HEK293 (cell line): ENCODE measurements around the gene TTLL11.

Source experiments
- CTCF ChIA-PET: fragments of 350-600 bp; formaldehyde crosslinking; extraction: SDS; loops from one replicate; lab custom pipeline; 2021; ENCODE audit warnings: antibody characterized with exemption; lab: Yijun Ruan, JAX
- POLR2A ChIA-PET: fragments of 300-600 bp; formaldehyde crosslinking; extraction: SDS; loops from one replicate; lab custom pipeline; 2020; ENCODE audit warnings: antibody characterized with exemption, inconsistent platforms; lab: Yijun Ruan, JAX
- H3K27ac ChIP-seq: fragments of 200-500 bp; sonication (Bioruptor generic); 2 replicates; pipeline ENCODE4 v1.5.1; 2014; ENCODE audit warnings: low read depth, low read length, control low read depth, inconsistent platforms; ENCODE audit errors: extremely low read depth
- H3K36me3 ChIP-seq, 2 experiments: fragments of 200-500 bp in 1 of 2; sonication (Bioruptor generic) in 1 of 2; 1 replicate in 1 of 2; 2 replicates in 1 of 2; pipeline ENCODE4 v1.5.1; 2014 to 2017; ENCODE audit warnings: inconsistent platforms in 2 of 2, low read length in 2 of 2; ENCODE audit not compliant: control insufficient read depth in 2 of 2, insufficient read depth in 1 of 2
- H3K4me1 ChIP-seq: fragments of 200-500 bp; sonication (Bioruptor generic); 2 replicates; pipeline ENCODE4 v1.5.1; 2014; ENCODE audit warnings: mild to moderate bottlenecking, low read length, inconsistent platforms; ENCODE audit not compliant: control insufficient read depth, insufficient read depth
- H3K4me3 ChIP-seq: 2 replicates; pipeline ENCODE4 v1.5.1; 2011; ENCODE audit warnings: low read depth, mild to moderate bottlenecking, control low read depth, low read length, moderate library complexity
- H3K9me3 ChIP-seq: fragments of 200-500 bp; sonication (Bioruptor generic); 2 replicates; pipeline ENCODE4 v1.5.1; 2014; ENCODE audit warnings: low read depth, low read length, inconsistent platforms; ENCODE audit not compliant: control insufficient read depth, insufficient read depth
- SCRT2 ChIP-seq: fragments of 450-650 bp; formaldehyde crosslinking; IDR thresholded peaks from 2 replicates; pipeline ENCODE4 v1.5.1; 2016; ENCODE audit warnings: missing biosample characterization, missing genetic modification characterization
- ZBTB17 ChIP-seq: fragments of 450-650 bp; formaldehyde crosslinking; IDR thresholded peaks from 2 replicates; pipeline ENCODE4 v1.5.1; 2016; ENCODE audit warnings: missing biosample characterization, missing genetic modification characterization
- ZBTB7A ChIP-seq: fragments of 450-650 bp; formaldehyde crosslinking; IDR thresholded peaks from 2 replicates; pipeline ENCODE4 v1.5.1; 2016; ENCODE audit warnings: low read depth, missing biosample characterization, missing genetic modification characterization
- ZNF155 ChIP-seq: fragments of 450-650 bp; formaldehyde crosslinking; IDR thresholded peaks from 2 replicates; pipeline ENCODE4 v1.5.1; 2016; ENCODE audit warnings: missing biosample characterization, missing genetic modification characterization
- ZNF18 ChIP-seq: fragments of 450-650 bp; formaldehyde crosslinking; IDR thresholded peaks from 2 replicates; pipeline ENCODE4 v1.5.1; 2016; ENCODE audit warnings: missing biosample characterization, missing genetic modification characterization
- ZNF2 ChIP-seq: fragments of 450-650 bp; formaldehyde crosslinking; IDR thresholded peaks from 2 replicates; pipeline ENCODE4 v1.5.1; 2016; ENCODE audit warnings: missing biosample characterization, missing genetic modification characterization
- ZNF24 ChIP-seq: fragments of 450-650 bp; formaldehyde crosslinking; IDR thresholded peaks from 2 replicates; pipeline ENCODE4 v1.5.1; 2016; ENCODE audit warnings: missing biosample characterization, missing genetic modification characterization
- ZNF354C ChIP-seq: fragments of 450-650 bp; formaldehyde crosslinking; IDR thresholded peaks from 2 replicates; pipeline ENCODE4 v1.5.1; 2016; ENCODE audit warnings: missing biosample characterization, missing genetic modification characterization, low read depth, borderline replicate concordance
- ZNF404 ChIP-seq: fragments of 450-650 bp; formaldehyde crosslinking; IDR thresholded peaks from 2 replicates; pipeline ENCODE4 v1.5.1; 2017; ENCODE audit warnings: missing biosample characterization, missing genetic modification characterization
- ZNF416 ChIP-seq: fragments of 450-650 bp; formaldehyde crosslinking; IDR thresholded peaks from 2 replicates; pipeline ENCODE4 v1.5.1; 2016; ENCODE audit warnings: missing biosample characterization, missing genetic modification characterization
- ZNF521 ChIP-seq: fragments of 450-650 bp; formaldehyde crosslinking; IDR thresholded peaks from 2 replicates; pipeline ENCODE4 v1.5.1; 2017; ENCODE audit warnings: missing biosample characterization, mild to moderate bottlenecking, missing genetic modification characterization
- ZNF610 ChIP-seq: fragments of 450-650 bp; formaldehyde crosslinking; IDR thresholded peaks from 2 replicates; pipeline ENCODE4 v1.5.1; 2016; ENCODE audit warnings: missing biosample characterization, missing genetic modification characterization, borderline replicate concordance
- ZNF76 ChIP-seq: fragments of 450-650 bp; formaldehyde crosslinking; IDR thresholded peaks from 2 replicates; pipeline ENCODE4; 2016; ENCODE audit warnings: low read depth, missing biosample characterization, missing genetic modification characterization, borderline replicate concordance
- ZNF785 ChIP-seq: fragments of 450-650 bp; formaldehyde crosslinking; IDR thresholded peaks from 2 replicates; pipeline ENCODE4 v1.5.1; 2016; ENCODE audit warnings: missing biosample characterization, missing genetic modification characterization
- ZNF837 ChIP-seq: fragments of 450-650 bp; formaldehyde crosslinking; IDR thresholded peaks from 2 replicates; pipeline ENCODE4 v1.5.1; 2016; ENCODE audit warnings: missing biosample characterization, missing genetic modification characterization
- ZSCAN30 ChIP-seq: fragments of 450-650 bp; IDR thresholded peaks from 2 replicates; pipeline ENCODE4 v1.5.1; 2018; ENCODE audit warnings: missing biosample characterization, mild to moderate bottlenecking, missing genetic modification characterization, moderate library complexity
- ZSCAN4 ChIP-seq: fragments of 450-650 bp; formaldehyde crosslinking; IDR thresholded peaks from 2 replicates; pipeline ENCODE4 v1.5.1; 2017; ENCODE audit warnings: missing biosample characterization, missing genetic modification characterization
- TF ChIP-seq, protein P1 (sequence below): fragments of 450-650 bp; formaldehyde crosslinking; IDR thresholded peaks from 2 replicates; pipeline ENCODE4; 2016; ENCODE audit warnings: missing biosample characterization, missing genetic modification characterization
- TF ChIP-seq, protein P2 (sequence below): fragments of 450-650 bp; formaldehyde crosslinking; conservative IDR thresholded peaks from 2 replicates; pipeline ENCODE4 v1.5.1; 2016; ENCODE audit warnings: low read depth, missing biosample characterization, missing genetic modification characterization

Gene TTLL11

DNA sequence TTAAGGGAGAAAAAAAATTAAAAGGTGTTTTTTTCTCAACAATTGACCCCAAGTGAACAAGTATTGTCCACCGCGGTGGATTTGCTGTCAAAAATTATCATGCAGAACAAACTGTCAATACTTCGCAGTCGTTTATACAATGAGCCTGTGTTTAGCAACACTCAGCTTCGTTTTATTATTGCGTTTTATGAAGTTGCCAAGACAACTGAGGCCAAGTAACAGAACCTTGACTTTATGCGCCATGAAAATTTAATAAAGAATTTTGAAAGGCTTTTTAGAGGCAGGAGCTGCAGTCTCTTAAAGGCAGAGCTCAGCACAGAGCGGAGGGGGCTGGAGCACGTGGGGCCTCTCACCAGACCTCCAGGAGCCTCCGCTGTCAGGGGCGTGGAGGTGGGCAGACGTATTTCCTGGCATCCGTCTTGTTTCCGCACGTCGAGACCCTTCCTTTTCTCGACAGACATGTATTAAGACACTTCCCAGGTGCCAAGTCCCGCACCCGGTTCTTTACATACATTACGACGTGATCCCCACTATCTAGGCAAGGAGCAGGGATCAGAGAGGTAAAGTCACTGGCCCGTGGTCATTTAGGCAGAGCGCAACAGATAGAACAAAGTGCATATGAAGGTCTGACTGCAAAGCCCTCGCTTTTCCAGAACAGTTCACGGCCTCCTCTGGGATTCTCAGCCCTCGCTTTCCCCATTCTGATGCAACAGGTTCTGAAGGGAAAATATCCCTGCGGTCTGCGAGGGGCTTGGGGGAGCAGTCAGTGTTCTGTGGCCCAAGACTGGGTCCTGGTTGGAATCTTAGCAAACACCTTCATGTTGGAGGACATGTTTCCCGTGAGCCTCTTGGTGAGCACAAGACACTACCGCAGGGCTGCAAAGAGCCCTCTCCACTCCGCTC is 277.3 kb downstream of the TTLL11 start:
- ChIA-PET POLR2A (no interaction called here), CTCF (interaction anchor here (1.1 to 1.2 kb wide), 3 partner anchors 17 to 265 kb away, joined by 3 to 4 read pairs (median 3); no protein-coding TSS in a partner anchor)
- Histone ChIP-seq H3K4me1 (no peaks in the 10 kb centered on the region), H3K27ac (no peak overlapping the region), H3K36me3 (no peaks in the 10 kb centered on the region), H3K9me3 (no peaks in the 10 kb centered on the region), H3K4me3 (no peak overlapping the region)
- TF ChIP-seq ZNF354C (no peak), SCRT2 (peak; percentile 54; the same call in 1 of the 2 replicates)

GRCh38 chr9:121815084-121815483 is 278.0 kb downstream of the TTLL11 start:
- Histone ChIP-seq H3K9me3 (no peaks in the 10 kb centered on the region), H3K27ac (no peak overlapping the region)
- CTCF ChIA-PET = interaction anchor here (0.6 to 1.2 kb wide), 3 partner anchors 18 to 175 kb away, joined by 3 read pairs; no protein-coding TSS in a partner anchor
- no peak for TF ChIP-seq ZNF416 (tag by site-specific recombination)
- TF ChIP-seq ZNF24 = no peak
- no peak for TF ChIP-seq ZNF2
- TF ChIP-seq ZNF610 (tag by site-specific recombination) = no peak
- TF ChIP-seq ZSCAN30 (tag by site-specific recombination) = no peak
- TF ChIP-seq ZNF404 = no peak
- no peak for TF ChIP-seq ZNF837 (tag by site-specific recombination)
- TF ChIP-seq ZNF155 (tag by site-specific recombination) = no peak
- no peak for TF ChIP-seq ZNF18
- TF ChIP-seq ZBTB7A (tag by site-specific recombination) = no peak
- no peak for TF ChIP-seq ZNF76 (tag by site-specific recombination)
- no peak for TF ChIP-seq ZNF521
- TF ChIP-seq, protein P1, sequence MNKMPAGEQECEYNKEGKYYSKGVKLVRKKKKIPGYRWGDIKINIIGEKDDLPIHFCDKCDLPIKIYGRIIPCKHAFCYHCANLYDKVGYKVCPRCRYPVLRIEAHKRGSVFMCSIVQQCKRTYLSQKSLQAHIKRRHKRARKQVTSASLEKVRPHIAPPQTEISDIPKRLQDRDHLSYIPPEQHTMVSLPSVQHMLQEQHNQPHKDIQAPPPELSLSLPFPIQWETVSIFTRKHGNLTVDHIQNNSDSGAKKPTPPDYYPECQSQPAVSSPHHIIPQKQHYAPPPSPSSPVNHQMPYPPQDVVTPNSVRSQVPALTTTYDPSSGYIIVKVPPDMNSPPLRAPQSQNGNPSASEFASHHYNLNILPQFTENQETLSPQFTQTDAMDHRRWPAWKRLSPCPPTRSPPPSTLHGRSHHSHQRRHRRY (tag by site-specific recombination) = no peak
- TF ChIP-seq ZNF785 (tag by site-specific recombination) = no peak
- TF ChIP-seq, protein P2, sequence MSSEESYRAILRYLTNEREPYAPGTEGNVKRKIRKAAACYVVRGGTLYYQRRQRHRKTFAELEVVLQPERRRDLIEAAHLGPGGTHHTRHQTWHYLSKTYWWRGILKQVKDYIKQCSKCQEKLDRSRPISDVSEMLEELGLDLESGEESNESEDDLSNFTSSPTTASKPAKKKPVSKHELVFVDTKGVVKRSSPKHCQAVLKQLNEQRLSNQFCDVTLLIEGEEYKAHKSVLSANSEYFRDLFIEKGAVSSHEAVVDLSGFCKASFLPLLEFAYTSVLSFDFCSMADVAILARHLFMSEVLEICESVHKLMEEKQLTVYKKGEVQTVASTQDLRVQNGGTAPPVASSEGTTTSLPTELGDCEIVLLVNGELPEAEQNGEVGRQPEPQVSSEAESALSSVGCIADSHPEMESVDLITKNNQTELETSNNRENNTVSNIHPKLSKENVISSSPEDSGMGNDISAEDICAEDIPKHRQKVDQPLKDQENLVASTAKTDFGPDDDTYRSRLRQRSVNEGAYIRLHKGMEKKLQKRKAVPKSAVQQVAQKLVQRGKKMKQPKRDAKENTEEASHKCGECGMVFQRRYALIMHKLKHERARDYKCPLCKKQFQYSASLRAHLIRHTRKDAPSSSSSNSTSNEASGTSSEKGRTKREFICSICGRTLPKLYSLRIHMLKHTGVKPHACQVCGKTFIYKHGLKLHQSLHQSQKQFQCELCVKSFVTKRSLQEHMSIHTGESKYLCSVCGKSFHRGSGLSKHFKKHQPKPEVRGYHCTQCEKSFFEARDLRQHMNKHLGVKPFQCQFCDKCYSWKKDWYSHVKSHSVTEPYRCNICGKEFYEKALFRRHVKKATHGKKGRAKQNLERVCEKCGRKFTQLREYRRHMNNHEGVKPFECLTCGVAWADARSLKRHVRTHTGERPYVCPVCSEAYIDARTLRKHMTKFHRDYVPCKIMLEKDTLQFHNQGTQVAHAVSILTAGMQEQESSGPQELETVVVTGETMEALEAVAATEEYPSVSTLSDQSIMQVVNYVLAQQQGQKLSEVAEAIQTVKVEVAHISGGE (tag by site-specific recombination) = no peak
- TF ChIP-seq ZBTB17 (tag by site-specific recombination) = no peak
- no peak for TF ChIP-seq ZSCAN4 (tag by site-specific recombination)
- TF ChIP-seq, all 188 proteins: peak for 0
- no peak overlapping the region for H3K4me3 ChIP-seq
- no peaks in the 10 kb centered on the region for H3K36me3 ChIP-seq
- POLR2A ChIA-PET = no interaction called here
- H3K4me1 ChIP-seq = no peaks in the 10 kb centered on the region
